H9 (cell line): Measurements from ENCODE around the gene C16orf90. TPM values are rescaled to one million over a fixed set of nuclear protein-coding genes. Genes with fewer than 3 reads are reported as not detected.

ENCODE experiments used
- DNase-seq: peaks from one replicate; pipeline ENCODE4 v3.0.0-alpha.2; 2017
- H2AFZ ChIP-seq: one replicate; pipeline ENCODE4 v1.6.1; 2013; ENCODE audit warnings: mild to moderate bottlenecking, low read length, control low read depth, moderate library complexity
- H2AK5ac ChIP-seq: 2 replicates; pipeline ENCODE4 v1.6.1; 2013; ENCODE audit warnings: low read length, control low read depth, mixed read lengths; ENCODE audit not compliant: insufficient read length
- H2BK120ac ChIP-seq: one replicate; pipeline ENCODE4 v1.6.1; 2013; ENCODE audit warnings: low read depth, mild to moderate bottlenecking, low read length, control low read depth, inconsistent platforms; ENCODE audit not compliant: poor library complexity, severe bottlenecking
- H2BK12ac ChIP-seq: 2 replicates; pipeline ENCODE4 v1.6.1; 2013; ENCODE audit warnings: low read length, control low read depth, mixed read lengths, low read depth; ENCODE audit not compliant: insufficient read length
- H2BK15ac ChIP-seq: 2 replicates; pipeline ENCODE4 v1.6.1; 2013; ENCODE audit warnings: low read depth, low read length, control low read depth
- H2BK20ac ChIP-seq: one replicate; pipeline ENCODE4 v1.6.1; 2013; ENCODE audit warnings: low read depth, mild to moderate bottlenecking, low read length, control low read depth, inconsistent platforms; ENCODE audit not compliant: poor library complexity, severe bottlenecking
- H2BK5ac ChIP-seq: 2 replicates; pipeline ENCODE4 v1.6.1; 2013; ENCODE audit warnings: low read length, control low read depth, mixed read lengths; ENCODE audit not compliant: insufficient read length
- H3K14ac ChIP-seq: 2 replicates; pipeline ENCODE4 v1.6.1; 2013; ENCODE audit warnings: low read length, control low read depth; ENCODE audit not compliant: insufficient read depth
- H3K18ac ChIP-seq: 2 replicates; pipeline ENCODE4 v1.6.1; 2013; ENCODE audit warnings: low read depth, mild to moderate bottlenecking, mixed read lengths, low read length, control low read depth; ENCODE audit not compliant: insufficient read length
- H3K23ac ChIP-seq: 2 replicates; pipeline ENCODE4 v1.6.1; 2013; ENCODE audit warnings: low read length, control low read depth, mixed read lengths, low read depth; ENCODE audit not compliant: insufficient read length
- H3K23me2 ChIP-seq: 2 replicates; pipeline ENCODE4 v1.6.1; 2013; ENCODE audit warnings: low read depth, mild to moderate bottlenecking, mixed read lengths, low read length, control low read depth; ENCODE audit not compliant: insufficient read length, poor library complexity, severe bottlenecking
- H3K27ac ChIP-seq: 2 replicates; pipeline ENCODE4 v1.5.1; 2013; ENCODE audit warnings: low read length, control low read depth, mixed read lengths, low read depth; ENCODE audit not compliant: insufficient read length
- H3K27me3 ChIP-seq: 2 replicates; pipeline ENCODE4 v1.6.1; 2013; ENCODE audit warnings: low read length, control low read depth, inconsistent platforms; ENCODE audit not compliant: insufficient read depth
- H3K4ac ChIP-seq: 2 replicates; pipeline ENCODE4 v1.6.1; 2013; ENCODE audit warnings: low read depth, mild to moderate bottlenecking, control low read depth, inconsistent platforms, low read length, moderate library complexity
- H3K4me1 ChIP-seq: 2 replicates; pipeline ENCODE4 v1.6.1; 2013; ENCODE audit warnings: low read length, control low read depth, inconsistent platforms; ENCODE audit not compliant: insufficient read depth
- H3K4me2 ChIP-seq: 2 replicates; pipeline ENCODE4 v1.6.1; 2013; ENCODE audit warnings: low read length, control low read depth, mixed read lengths; ENCODE audit not compliant: insufficient read length, insufficient read depth
- H3K56ac ChIP-seq: 2 replicates; pipeline ENCODE4 v1.6.1; 2013; ENCODE audit warnings: low read depth, mild to moderate bottlenecking, mixed read lengths, low read length, control low read depth; ENCODE audit not compliant: insufficient read length
- H3K79me1 ChIP-seq: 2 replicates; pipeline ENCODE4 v1.6.1; 2013; ENCODE audit warnings: low read depth, mild to moderate bottlenecking, moderate library complexity, low read length, control low read depth, inconsistent platforms; ENCODE audit not compliant: insufficient read depth, poor library complexity, severe bottlenecking
- H3K79me2 ChIP-seq: 2 replicates; pipeline ENCODE4 v1.6.1; 2013; ENCODE audit warnings: low read length, control low read depth, inconsistent platforms; ENCODE audit not compliant: insufficient read depth
- H3K9ac ChIP-seq: 2 replicates; pipeline ENCODE4 v1.6.1; 2013; ENCODE audit warnings: low read length, control low read depth, mixed read lengths; ENCODE audit not compliant: insufficient read length; ENCODE audit errors: extremely low read depth
- H3K9me3 ChIP-seq: one replicate; pipeline ENCODE4 v1.6.1; 2013; ENCODE audit warnings: low read depth, low read length, inconsistent platforms; ENCODE audit not compliant: control insufficient read depth
- H3T11ph ChIP-seq: one replicate; pipeline ENCODE4 v1.6.1; 2013; ENCODE audit warnings: mild to moderate bottlenecking, low read length, control low read depth, inconsistent platforms
- H4K20me1 ChIP-seq: one replicate; pipeline ENCODE4 v1.6.1; 2013; ENCODE audit not compliant: control insufficient read depth, insufficient read length, insufficient read depth
- H4K5ac ChIP-seq: 2 replicates; pipeline ENCODE4 v1.6.1; 2013; ENCODE audit warnings: low read depth, mild to moderate bottlenecking, mixed read lengths, low read length, control low read depth; ENCODE audit not compliant: insufficient read length
- H4K8ac ChIP-seq: replicated peaks from 2 replicates; pipeline ENCODE4 v1.6.1; 2013; ENCODE audit warnings: low read length, control low read depth, mixed read lengths, low read depth; ENCODE audit not compliant: insufficient read length
- H4K91ac ChIP-seq: 2 replicates; pipeline ENCODE4 v1.6.1; 2013; ENCODE audit warnings: low read depth, mild to moderate bottlenecking, moderate library complexity, mixed read lengths, low read length, control low read depth; ENCODE audit not compliant: insufficient read length
- H3K27ac Mint-ChIP-seq, 3 experiments: 2 replicates in 2 of 3; 3 replicates in 1 of 3; pipeline ENCODE4 v1.8.0; 2020 to 2021; ENCODE audit warnings: mixed read lengths in 3 of 3, mild to moderate bottlenecking in 1 of 3, moderate library complexity in 1 of 3
- H3K27me3 Mint-ChIP-seq: 2 replicates; pipeline ENCODE4 v1.8.0; 2021; ENCODE audit warnings: low read depth, mild to moderate bottlenecking, moderate library complexity, mixed read lengths
- H3K36me3 Mint-ChIP-seq, 3 experiments: 2 replicates in 2 of 3; 3 replicates in 1 of 3; pipeline ENCODE4 v1.8.0; 2020 to 2021; ENCODE audit warnings: low read depth in 3 of 3, mixed read lengths in 3 of 3; ENCODE audit not compliant: insufficient read depth in 1 of 3
- H3K4me1 Mint-ChIP-seq, 2 experiments: 2 replicates each; pipeline ENCODE4 v1.8.0; 2020; ENCODE audit warnings: mixed read lengths in 2 of 2
- H3K4me3 Mint-ChIP-seq, 2 experiments: 2 replicates in 1 of 2; 3 replicates in 1 of 2; pipeline ENCODE4 v1.8.0; 2020 to 2021; ENCODE audit warnings: mild to moderate bottlenecking in 2 of 2, mixed read lengths in 2 of 2, moderate library complexity in 1 of 2
- H3K9me3 Mint-ChIP-seq, 2 experiments: 2 replicates in 1 of 2; 3 replicates in 1 of 2; pipeline ENCODE4 v1.8.0; 2020; ENCODE audit warnings: mild to moderate bottlenecking in 2 of 2, mixed read lengths in 2 of 2, moderate library complexity in 1 of 2
- WGBS: extraction: QIAGEN DNeasy Blood & Tissue Kit; methylation state at CpG from one replicate; pipeline ENCODE4 v1.1.7; 2013; ENCODE audit warnings: missing lambda C conversion rate, low lambda C conversion rate, mixed read lengths; ENCODE audit not compliant: insufficient read length; ENCODE audit errors: extremely low coverage; 5-methylcytosine and 5-hydroxymethylcytosine counted together
- total RNA-seq: library from RNA; stranded (reverse); gene quantifications from 2 replicates; pipeline ENCODE4 v1.2.1, GENCODE V29; 2021
- TF ChIP-seq, protein P1 (sequence below): fragments of 200-600 bp; sonication (generic); conservative IDR thresholded peaks from 3 replicates; pipeline ENCODE4 v1.8.0; 2021; ENCODE audit warnings: antibody characterized with exemption, mild to moderate bottlenecking

Gene C16orf90
- total RNA-seq, 1 experiment from 2014 or later: not detected

DNA sequence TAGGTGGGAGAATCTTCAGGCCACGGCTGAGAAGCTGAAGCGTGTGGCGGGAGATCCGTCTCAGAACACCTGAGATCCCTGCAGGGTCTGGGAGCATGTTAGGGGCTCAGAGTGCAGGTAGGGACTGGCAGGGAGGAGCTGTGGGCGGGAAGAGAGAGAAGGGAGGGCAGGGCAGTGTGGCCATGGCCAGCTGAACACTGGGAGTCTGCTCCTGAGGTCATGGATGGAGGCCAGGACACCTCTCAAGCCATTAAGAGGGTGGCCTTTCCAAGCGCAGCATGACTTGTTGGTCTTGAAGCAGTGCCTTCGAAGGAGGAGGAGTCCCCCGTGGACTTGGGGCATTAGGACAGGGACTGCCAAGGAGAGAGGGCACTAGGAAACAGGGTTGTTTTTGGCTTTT, 28.1 kb downstream of the C16orf90 start:
- H3K79me1 ChIP-seq: peaks cover 15% of the 10 kb centered on the region
- H3K4me3 Mint-ChIP-seq: no peak overlapping the region
- no peaks in the 10 kb centered on the region; the same call in 1 of the 2 replicates for H3K4me1 ChIP-seq

More for the DNA sequence above, 28.1 kb downstream of the C16orf90 start:
- DNase-seq: no peak
- H3K9me3 ChIP-seq: no peaks in the 10 kb centered on the region
- no peak overlapping the region for H2AK5ac ChIP-seq
- no peak overlapping the region; the same call in 1 of the 2 replicates for H3K14ac ChIP-seq
- H2BK15ac ChIP-seq: no peak overlapping the region
- H3K18ac ChIP-seq: no peak overlapping the region
- H2BK120ac ChIP-seq: no peak overlapping the region
- TF ChIP-seq, protein P1, sequence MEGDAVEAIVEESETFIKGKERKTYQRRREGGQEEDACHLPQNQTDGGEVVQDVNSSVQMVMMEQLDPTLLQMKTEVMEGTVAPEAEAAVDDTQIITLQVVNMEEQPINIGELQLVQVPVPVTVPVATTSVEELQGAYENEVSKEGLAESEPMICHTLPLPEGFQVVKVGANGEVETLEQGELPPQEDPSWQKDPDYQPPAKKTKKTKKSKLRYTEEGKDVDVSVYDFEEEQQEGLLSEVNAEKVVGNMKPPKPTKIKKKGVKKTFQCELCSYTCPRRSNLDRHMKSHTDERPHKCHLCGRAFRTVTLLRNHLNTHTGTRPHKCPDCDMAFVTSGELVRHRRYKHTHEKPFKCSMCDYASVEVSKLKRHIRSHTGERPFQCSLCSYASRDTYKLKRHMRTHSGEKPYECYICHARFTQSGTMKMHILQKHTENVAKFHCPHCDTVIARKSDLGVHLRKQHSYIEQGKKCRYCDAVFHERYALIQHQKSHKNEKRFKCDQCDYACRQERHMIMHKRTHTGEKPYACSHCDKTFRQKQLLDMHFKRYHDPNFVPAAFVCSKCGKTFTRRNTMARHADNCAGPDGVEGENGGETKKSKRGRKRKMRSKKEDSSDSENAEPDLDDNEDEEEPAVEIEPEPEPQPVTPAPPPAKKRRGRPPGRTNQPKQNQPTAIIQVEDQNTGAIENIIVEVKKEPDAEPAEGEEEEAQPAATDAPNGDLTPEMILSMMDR: no peak
- H3K4me2 ChIP-seq: no peak overlapping the region
- Mint-ChIP-seq H3K9me3 (no peaks in the 10 kb centered on the region), H3K27me3 (no peaks in the 10 kb centered on the region), H3K36me3 (peaks cover 13 to 20% (median 15%) of the 10 kb centered on the region in 3 experiments; a peak in 5 of 7 replicates), H3K27ac (peak overlapping the region; percentile 40 to 71 (median 62); a peak in 5 of 7 replicates), H3K4me1 (peaks cover 35 to 40% of the 10 kb centered on the region in 2 experiments)
- no peak overlapping the region for H2BK12ac ChIP-seq
- no peak overlapping the region for H3K23ac ChIP-seq
- no peak overlapping the region for H3K56ac ChIP-seq
- peaks cover 41% of the 10 kb centered on the region for H3K79me2 ChIP-seq
- no peak overlapping the region for H4K91ac ChIP-seq
- H4K5ac ChIP-seq: no peak overlapping the region
- no peak overlapping the region for H2BK20ac ChIP-seq
- H2BK5ac ChIP-seq: no peak overlapping the region
- no CpG with 5 or more reads among the region's 8 CpGs for WGBS
- H3K27me3 ChIP-seq: no peaks in the 10 kb centered on the region
- no peaks in the 10 kb centered on the region for H4K20me1 ChIP-seq
- no peak overlapping the region for H4K8ac ChIP-seq
- no peak overlapping the region for H3K4ac ChIP-seq
- no peak overlapping the region for H3T11ph ChIP-seq
- no peak overlapping the region for H3K9ac ChIP-seq
- H3K23me2 ChIP-seq: no peaks in the 10 kb centered on the region
- H2AFZ ChIP-seq: no peak overlapping the region
- no peak overlapping the region for H3K27ac ChIP-seq
